GM19035 (cell line): ENCODE measurements around the gene USP51.
"Not testable (repeated sequence)": the region's sequence is repeated elsewhere in the genome, so short reads cannot be mapped to it uniquely, and the experiment has no call there.

Source experiments
- ATAC-seq: cut with Tn5 transposase; IDR thresholded peaks from one replicate; pipeline ENCODE4 v1.9.1; 2021; ENCODE audit not compliant: unreplicated experiment

Gene USP51

DNA sequence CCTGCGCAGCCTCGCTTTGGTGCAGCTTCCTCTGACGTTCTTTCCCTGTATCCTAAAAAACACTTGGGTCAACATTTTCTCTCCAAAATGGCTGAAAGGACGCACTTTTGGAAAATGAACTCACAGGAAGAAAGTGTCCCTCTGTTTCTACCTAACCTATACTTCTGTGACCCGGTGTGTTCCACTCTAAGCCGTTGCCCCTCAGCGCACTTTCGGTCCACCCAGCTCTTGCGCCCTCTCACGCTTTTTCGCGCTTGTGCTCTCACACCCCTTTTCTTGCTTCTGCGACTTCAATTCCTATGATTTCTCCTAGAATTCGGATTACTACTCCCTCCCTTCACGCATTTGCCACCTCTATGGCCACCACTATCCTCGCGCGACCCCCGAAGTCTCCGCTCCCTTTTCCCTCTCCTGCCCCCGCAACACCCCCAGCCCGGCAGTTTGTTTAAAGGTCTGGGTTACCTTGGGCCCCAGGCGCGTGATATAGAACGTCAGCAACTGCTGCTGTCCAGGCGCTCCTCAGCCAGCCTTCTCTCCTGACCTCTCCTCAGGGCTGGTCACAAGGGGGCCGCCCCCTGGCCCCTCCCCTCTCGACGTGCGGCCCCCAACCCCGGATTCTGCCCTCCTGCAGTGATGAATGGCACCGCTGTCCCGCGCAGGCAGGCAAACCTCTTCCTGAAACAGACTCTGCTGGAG, at the start of gene USP51:
Gene USP51 (minus strand): TSS at position 535 of the 696 bp plus-strand sequence. CDS start 909 bp downstream, outside the sequence.
- peak; percentile 49 for ATAC-seq

GRCh38 chrX:55524487-55524886, 34.8 kb upstream of the USP51 start:
- no peak for ATAC-seq

- no peak for ATAC-seq
These were observed 33.7 kb upstream of the USP51 start for GRCh38 chrX:55523356-55523755.

GRCh38 chrX:55522596-55523276, 33.1 kb upstream of the USP51 start:
- ATAC-seq: no peak

DNA sequence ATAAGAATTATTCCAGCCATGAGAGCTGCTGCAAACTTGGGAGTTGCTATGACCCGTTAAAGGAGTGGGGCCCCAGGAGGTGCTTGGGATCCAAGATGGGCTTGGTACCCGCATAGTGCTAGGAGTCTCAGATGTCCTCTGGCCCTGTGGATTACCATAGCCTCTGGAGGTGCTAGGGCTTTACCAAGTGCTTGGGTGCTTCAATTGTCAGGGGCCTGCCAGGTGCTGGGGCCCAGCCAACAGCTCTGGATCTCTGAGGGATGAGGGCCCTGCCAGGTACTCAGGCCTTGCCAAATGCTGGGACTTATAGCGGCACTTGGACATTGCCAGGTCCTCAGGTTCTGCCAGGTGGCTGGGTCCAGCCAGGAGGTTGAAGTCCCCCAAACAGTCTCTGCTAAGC, 32.0 kb upstream of the USP51 start:
- no peak for ATAC-seq

- ATAC-seq: not testable (repeated sequence)
These were observed 27.3 kb upstream of the USP51 start for GRCh38 chrX:55516794-55517481.

GRCh38 chrX:55513045-55513737, 23.5 kb upstream of the USP51 start:
- not testable (repeated sequence) for ATAC-seq

- ATAC-seq: not testable (repeated sequence)
These were observed 18.9 kb upstream of the USP51 start for GRCh38 chrX:55508410-55509152.

DNA sequence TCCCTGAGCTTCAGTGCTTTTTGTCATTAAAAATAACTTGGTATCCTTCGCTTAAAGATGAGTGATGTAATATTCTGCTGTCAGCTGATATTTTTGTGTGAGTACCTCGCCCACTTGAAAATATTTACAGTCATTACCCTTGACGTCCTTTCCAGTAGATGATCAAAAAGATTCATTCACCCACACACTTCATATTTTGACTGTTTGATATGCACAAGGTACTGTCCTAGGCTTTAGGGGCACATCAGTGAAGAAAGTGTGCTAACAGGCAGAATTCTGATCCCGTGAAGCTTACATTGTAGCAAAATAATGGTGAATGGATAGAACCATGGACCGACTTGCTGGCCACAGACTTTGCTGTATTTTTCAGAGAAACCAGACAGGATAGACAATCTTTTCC, 18.1 kb upstream of the USP51 start:
- not testable (repeated sequence) for ATAC-seq

DNA sequence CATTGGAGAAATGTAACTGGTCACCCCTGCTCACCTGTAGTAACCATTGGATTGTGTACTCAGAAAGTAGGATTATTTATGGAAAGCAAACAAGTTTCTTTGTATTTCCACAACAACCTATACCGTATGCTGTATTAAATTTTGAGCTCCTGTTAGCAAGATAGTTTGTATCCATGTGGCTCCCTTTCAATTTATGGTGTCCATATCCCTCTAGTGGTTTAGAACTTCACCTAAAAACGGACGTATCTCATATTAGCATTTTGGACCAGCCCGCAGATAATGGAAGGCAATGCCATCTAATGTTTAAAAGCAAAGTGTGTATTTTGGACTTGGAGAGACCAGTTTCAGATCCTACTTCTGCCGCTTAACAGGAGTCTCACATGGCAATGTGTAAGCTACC, 17.4 kb upstream of the USP51 start:
- ATAC-seq: not testable (repeated sequence)

- ATAC-seq: no peak
These were observed 1.3 kb upstream of the USP51 start for GRCh38 chrX:55490974-55491373.

DNA sequence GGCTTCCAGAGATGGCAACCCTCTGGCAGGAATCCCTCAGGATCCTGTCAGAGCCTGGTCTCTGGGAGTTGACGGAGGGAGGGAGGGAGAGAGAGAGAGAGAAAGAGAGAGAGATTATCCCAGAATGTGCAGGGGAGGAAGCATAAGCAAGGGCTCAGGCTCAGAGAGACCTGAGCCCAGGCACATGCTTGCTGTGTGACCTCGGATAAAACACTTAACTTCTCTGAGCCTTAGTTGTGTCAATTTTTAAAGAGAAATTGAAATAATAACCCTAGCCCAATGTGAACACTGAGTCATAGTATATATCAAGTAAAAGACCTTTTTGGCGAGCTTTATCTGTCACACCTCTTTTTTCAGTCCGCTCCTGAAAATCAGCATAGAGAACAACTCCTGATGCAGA, 473 bp upstream of the USP51 start:
- no peak for ATAC-seq

- peak; percentile 70 for ATAC-seq
These were observed 895 bp downstream of the USP51 start for GRCh38 chrX:55488593-55489313.

DNA sequence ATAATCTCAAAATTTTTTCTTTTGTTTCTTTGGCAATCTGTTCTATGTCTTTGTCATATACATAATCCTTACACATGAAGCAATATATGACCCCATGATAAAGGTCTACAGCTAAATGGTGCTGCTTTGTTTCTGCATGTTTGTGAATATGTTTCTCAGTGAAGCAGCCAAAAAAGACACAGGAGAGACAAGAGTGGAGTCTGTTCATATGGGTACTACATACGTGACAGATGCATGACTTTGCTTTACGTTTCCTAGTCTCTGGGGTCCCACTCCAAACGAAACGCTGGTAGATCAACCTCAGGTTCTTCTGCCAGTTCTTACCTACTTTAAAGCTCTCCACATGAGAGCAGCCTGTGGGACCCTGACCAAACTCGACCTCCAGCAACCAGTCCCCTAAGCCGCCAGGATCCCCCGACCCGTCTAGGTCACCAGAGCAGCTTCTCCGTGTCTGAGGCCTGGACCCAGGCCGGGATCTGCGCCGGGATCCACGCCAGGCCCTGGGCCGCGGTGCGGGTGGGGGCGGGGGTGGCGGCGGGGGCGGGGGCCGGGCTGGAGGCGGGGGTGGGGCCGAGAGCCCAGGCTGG, 1.5 kb downstream of the USP51 start:
- ATAC-seq: peak; percentile 20

DNA sequence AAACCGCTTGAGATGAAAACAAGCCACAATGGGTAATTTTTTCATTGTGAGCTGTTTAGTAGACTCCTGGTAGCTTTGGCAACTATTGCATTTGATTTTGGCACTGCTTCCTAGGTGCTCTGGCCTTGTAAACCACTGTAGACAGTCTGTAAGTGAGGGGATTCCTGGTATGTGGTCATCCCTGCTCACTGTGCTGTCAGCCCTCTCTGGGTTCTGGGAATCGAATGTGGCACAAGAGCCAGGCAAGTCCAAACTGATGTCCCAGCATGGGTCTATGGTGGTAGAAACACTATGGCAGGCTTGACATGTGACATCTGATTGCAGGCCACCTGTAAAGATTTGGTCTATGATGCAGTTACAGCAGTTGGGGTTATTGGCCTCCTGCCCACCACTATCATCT, 2.5 kb downstream of the USP51 start:
- ATAC-seq: no peak

- no peak for ATAC-seq
These were observed 2.9 kb downstream of the USP51 start for GRCh38 chrX:55486736-55487135.

DNA sequence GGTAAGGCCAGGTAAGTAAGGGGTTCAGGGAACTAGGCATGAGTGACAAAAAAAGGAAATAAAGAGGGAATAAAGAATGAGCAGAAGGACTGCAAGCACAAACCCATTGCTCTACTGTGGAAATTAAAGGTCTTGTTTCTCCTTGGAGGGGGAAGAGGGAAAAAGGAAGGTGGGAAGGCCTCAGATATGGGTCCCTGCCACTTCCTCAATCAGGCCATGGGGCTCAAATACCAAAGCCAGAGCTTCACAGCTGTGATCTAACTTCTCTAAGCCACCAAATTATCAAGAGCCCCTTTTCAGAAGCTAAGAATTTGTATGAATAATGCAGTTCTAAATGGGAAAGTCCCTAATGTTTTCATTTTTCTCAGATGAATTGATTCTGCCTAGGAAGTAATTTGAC, 4.7 kb downstream of the USP51 start:
- ATAC-seq: no peak

DNA sequence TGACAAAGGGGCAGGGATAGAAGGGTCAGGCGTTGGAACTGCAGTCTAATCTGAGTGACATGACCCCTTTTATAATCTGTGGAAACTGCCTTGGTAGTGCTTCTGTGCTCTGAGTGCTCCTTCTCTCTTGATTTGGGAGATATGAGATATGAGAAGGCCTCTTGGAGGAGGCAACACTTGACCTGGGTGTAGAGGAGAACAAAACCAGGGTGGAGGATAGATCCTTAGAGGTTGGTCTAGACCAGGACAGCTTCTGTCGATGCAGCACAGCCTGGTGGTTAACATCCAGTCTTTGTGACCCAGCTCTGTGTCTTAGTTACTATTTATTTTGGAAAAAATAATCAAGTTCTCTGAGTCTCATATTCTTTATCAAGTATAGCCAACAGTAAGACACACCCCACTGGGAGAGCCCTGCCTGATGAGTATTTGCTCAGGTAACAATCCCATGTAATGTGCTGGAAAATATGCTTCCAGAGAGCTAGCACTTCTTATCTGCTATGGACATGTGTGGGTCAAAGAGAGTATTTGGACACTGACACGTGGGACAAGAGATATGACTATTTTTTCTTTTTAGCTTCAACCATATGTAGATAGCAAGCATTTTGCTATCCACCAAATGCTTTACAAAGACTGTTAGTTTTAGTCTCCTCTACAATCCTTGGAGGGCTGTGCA, 9.1 kb downstream of the USP51 start:
- ATAC-seq: no peak

DNA sequence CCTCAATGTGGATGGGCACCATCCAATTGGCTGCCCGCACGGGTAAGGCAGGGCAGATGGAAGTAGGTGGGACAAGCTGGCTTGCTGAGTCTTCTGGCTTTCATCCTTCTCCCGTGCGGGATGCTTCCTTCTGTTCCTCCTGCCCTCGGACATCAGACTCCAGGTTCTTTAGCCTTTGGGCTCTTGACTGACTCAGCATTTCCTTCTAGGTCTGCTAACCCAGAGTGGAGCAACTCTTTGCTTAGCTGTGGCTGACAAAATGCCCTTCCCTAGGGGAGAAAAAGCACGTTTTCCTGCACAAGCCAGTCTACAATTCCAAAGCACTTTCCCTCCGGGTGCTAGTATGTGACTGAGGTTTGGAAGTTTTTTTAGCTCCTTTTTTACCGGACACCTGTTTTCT, 9.7 kb downstream of the USP51 start:
- ATAC-seq: not testable (repeated sequence)
